ENCODE data around the gene CWC22.

GRCh38 chr2:180006781-180007579 lies at the start of gene CWC22:
- TF ChIP-seq SUZ12 (IDR thresholded peaks at IDR 0.05; ENCODE audit: extremely low read depth, insufficient read depth, insufficient read length) = no peak
- TF ChIP-seq YY1 (IDR thresholded peaks at IDR 0.05; ENCODE audit: insufficient read depth, insufficient read length) = peak; percentile 85
- no peak for TF ChIP-seq ZNF274 (IDR thresholded peaks at IDR 0.05; ENCODE audit: low read depth, low read length)
